NCI-H774 (cell line): ENCODE measurements around the gene SPRED2.

Source experiments
- DNase-seq: peaks from one replicate; lab custom pipeline; 2025; lab: John Stamatoyannopoulos, UW

The SPRED2 gene

GRCh38 chr2:65366595-65367125 is 65.7 kb downstream of the SPRED2 start:
- peak; percentile 38 for DNase-seq

- DNase-seq, result no peak
Observed at GRCh38 chr2:65364986-65365733, 67.2 kb downstream of the SPRED2 start.

GRCh38 chr2:65363879-65364666 is 68.3 kb downstream of the SPRED2 start:
- no peak for DNase-seq

- DNase-seq, result no peak
Observed at GRCh38 chr2:65361623-65362022, 70.8 kb downstream of the SPRED2 start.

- DNase-seq, result no peak
Observed at GRCh38 chr2:65360441-65360840, 72.0 kb downstream of the SPRED2 start.

GRCh38 chr2:65358678-65359400 is 73.6 kb downstream of the SPRED2 start:
- DNase-seq, result no peak

GRCh38 chr2:65357959-65358294 is 74.5 kb downstream of the SPRED2 start:
- DNase-seq, result no peak

GRCh38 chr2:65357095-65357958 is 75.1 kb downstream of the SPRED2 start:
- no peak for DNase-seq

GRCh38 chr2:65355186-65355831 is 77.1 kb downstream of the SPRED2 start:
- DNase-seq, result no peak

- DNase-seq, result no peak
Observed at GRCh38 chr2:65354773-65355172, 77.6 kb downstream of the SPRED2 start.

- no peak for DNase-seq
Observed at GRCh38 chr2:65353927-65354326, 78.5 kb downstream of the SPRED2 start.

- DNase-seq, result no peak
Observed at GRCh38 chr2:65353046-65353445, 79.4 kb downstream of the SPRED2 start.

GRCh38 chr2:65351948-65352595 is 80.3 kb downstream of the SPRED2 start:
- no peak for DNase-seq

- DNase-seq, result no peak
Observed at GRCh38 chr2:65351234-65351947, 81.0 kb downstream of the SPRED2 start.

GRCh38 chr2:65350651-65351056 is 81.7 kb downstream of the SPRED2 start:
- DNase-seq, result no peak

GRCh38 chr2:65349863-65350262 is 82.5 kb downstream of the SPRED2 start:
- DNase-seq, result peak; percentile 29

GRCh38 chr2:65347913-65348312 is 84.5 kb downstream of the SPRED2 start:
- no peak for DNase-seq

GRCh38 chr2:65345631-65346030 is 86.8 kb downstream of the SPRED2 start:
- no peak for DNase-seq

GRCh38 chr2:65344689-65345088 is 87.7 kb downstream of the SPRED2 start:
- DNase-seq, result no peak

- DNase-seq, result no peak
Observed at GRCh38 chr2:65344182-65344581, 88.2 kb downstream of the SPRED2 start.
